ENCODE results near the gene KRTAP12-4.

DNA sequence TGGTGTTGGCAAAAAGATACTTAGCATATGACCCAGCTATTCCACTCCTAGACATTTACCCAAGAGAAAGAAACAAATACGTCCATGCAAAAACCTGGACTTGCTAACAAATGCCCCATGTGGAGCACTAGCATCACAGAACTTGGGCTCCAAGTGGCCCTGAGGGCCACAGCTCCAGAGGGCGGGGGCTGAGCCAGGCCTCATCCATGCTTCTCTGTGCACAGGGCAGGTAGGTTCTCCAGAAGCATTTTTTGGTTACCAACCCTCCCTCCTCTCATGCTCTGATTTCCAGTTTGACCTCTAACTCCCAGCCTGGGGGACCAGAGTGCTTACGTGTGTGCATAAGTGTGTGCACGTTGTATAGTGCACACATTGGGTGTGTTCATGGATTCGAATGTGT lies 10.2 kb upstream of the KRTAP12-4 start:
- TF ChIP-seq, protein P1, sequence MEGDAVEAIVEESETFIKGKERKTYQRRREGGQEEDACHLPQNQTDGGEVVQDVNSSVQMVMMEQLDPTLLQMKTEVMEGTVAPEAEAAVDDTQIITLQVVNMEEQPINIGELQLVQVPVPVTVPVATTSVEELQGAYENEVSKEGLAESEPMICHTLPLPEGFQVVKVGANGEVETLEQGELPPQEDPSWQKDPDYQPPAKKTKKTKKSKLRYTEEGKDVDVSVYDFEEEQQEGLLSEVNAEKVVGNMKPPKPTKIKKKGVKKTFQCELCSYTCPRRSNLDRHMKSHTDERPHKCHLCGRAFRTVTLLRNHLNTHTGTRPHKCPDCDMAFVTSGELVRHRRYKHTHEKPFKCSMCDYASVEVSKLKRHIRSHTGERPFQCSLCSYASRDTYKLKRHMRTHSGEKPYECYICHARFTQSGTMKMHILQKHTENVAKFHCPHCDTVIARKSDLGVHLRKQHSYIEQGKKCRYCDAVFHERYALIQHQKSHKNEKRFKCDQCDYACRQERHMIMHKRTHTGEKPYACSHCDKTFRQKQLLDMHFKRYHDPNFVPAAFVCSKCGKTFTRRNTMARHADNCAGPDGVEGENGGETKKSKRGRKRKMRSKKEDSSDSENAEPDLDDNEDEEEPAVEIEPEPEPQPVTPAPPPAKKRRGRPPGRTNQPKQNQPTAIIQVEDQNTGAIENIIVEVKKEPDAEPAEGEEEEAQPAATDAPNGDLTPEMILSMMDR (conservative IDR thresholded peaks at IDR 0.05; ENCODE audit: low read length), result no peak
- no peak for TF ChIP-seq EZH2phosphoT487 (IDR thresholded peaks at IDR 0.05; ENCODE audit: borderline replicate concordance, low read depth, low read length)
